B cell (primary cell): Measurements from ENCODE around the gene ZC3H18.

Experiments used
- CTCF ChIP-seq: fragments of 200-600 bp; IDR thresholded peaks from one replicate; pipeline ENCODE4 v1.8.0; 2022; ENCODE audit warnings: antibody characterized with exemption, mild to moderate bottlenecking
- EZH2 ChIP-seq: IDR thresholded peaks from 2 replicates; pipeline ENCODE4 v1.6.1; 2012; ENCODE audit warnings: borderline replicate concordance, low read depth, mild to moderate bottlenecking, moderate library complexity, low read length; ENCODE audit not compliant: insufficient read depth, poor library complexity, severe bottlenecking

GRCh38 chr16:88535191-88535856 lies 34.9 kb upstream of the ZC3H18 start:
- TF ChIP-seq EZH2 (no peak), CTCF (no peak)
